HG03342 (cell line): Measurements from ENCODE around the gene LPIN3.

Experiments
- ATAC-seq: cut with Tn5 transposase; IDR thresholded peaks from one replicate; pipeline ENCODE4 v1.9.1; 2021; ENCODE audit warnings: mild to moderate bottlenecking, moderate library complexity; ENCODE audit not compliant: unreplicated experiment

LPIN3 gene

DNA sequence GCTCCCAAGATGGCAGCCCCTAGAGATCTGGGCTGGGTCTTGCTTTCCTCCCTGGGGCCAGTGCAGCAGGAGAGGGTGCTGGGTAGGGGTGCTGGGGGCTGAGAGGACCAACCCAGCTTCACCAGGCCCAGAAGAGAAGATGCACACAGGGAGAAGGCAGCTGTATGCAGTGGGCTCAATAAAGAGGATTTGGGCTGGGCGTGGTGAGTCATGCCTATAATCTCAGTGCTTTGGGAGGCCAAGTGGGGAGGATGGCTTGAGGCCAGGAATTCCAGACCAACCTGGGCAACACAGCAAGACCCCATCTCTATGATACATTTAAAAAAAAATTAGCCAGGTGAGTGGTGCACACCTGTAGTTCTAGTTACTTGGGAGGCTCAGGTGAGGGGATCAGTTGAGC, 51.7 kb downstream of the LPIN3 start:
- no peak for ATAC-seq

DNA sequence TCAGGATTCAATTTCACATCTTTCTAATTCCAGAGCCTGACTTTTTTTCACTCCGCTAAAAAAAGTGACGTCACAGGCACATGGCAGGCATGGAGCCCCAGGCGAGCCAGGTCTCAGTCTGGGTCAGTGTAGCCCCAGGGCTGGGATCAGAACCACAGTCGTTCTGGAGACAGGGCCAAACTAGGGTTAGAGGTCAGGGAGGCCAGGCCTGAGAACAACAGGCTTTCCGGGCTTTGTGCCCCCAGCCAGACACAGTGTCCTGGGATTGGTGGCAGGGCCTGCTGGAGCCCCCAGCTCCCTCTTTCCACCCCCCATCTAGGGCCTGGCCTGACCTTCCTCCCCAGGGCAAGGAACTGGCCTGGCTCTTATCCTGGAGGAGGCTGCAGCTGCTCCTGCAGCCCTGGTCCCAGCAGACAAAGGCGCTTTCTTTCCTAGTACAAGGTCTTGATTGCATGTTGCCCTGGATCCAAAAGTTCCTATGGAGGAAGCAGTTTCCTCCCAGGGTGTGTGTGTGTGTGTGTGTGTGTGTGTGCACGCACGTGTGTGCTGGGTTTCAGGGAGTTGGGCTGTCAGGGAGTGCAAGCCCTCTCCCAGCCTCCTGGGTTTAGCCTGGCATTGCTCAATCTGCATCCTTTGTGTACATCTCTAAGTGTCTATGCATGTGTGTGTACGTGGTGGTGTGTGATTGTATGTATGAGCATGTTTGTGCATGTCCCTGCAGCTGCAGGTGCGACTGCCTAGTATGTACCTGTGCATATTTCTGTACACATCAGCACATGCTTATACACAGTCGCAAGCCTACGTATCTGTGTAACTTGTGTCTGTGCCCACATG, 52.5 kb downstream of the LPIN3 start:
- ATAC-seq = no peak

- no peak for ATAC-seq
Observed at GRCh38 chr20:41393705-41394066, 53.1 kb downstream of the LPIN3 start.

DNA sequence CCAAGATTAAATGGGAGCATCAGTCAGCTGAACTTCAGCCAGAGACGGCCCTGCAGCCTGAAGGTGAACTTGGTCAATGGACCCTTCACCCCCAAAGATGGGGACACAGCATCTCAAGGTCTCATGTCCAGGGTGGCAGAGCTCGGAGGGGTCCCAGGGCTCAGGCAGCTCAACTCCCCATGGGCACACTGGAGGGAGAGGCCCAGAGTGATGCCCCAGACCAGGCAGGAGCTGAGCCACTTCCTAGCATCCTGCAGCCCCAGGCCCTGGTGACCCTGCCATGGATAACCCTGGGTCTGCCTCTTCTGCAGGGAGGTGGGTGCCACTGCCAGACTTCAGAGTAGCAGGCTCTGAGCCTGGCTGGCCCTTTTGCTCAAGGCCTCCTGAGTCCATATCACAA, 53.5 kb downstream of the LPIN3 start:
- ATAC-seq = no peak

DNA sequence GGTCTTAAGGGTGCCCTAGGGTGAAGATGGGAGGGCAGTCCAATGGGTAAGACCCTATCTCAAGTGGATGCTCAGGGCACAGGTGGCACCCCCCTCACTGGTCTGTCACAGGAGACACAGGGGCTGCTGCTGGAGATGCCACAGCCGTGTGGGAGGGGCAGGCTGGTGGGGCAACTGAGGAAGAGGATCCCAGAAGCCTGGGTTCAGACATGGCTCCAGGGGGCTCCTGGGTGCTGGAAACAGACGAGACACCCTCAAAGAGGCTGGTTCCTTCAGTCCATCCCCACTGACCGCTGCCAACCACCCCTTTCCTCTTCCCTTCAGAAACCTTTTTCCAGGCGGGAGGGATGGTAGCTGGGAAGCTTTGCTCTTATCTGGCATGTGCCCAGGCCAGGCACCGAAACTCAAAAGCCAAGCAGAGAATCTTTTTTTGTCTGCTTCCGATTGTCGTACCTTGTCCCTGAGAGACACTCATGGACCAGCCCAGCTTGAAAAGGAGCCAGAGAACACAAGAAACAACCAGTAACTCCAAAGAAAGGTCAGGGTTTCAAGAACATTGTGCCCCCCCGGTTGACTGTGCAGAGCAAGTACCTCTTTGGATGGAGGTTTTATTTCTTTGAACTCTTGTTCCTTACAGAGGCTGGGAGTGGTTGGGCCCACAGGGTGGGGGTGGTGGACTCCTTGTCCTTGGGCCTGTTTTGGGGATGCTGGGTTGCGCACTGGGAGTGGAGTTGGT, 54.5 kb downstream of the LPIN3 start:
- no peak for ATAC-seq

- ATAC-seq = no peak
Observed at GRCh38 chr20:41395667-41396664, 55.3 kb downstream of the LPIN3 start.

- ATAC-seq = no peak
Observed at GRCh38 chr20:41398408-41398807, 57.8 kb downstream of the LPIN3 start.

GRCh38 chr20:41403604-41404003, 63.0 kb downstream of the LPIN3 start:
- ATAC-seq = no peak

DNA sequence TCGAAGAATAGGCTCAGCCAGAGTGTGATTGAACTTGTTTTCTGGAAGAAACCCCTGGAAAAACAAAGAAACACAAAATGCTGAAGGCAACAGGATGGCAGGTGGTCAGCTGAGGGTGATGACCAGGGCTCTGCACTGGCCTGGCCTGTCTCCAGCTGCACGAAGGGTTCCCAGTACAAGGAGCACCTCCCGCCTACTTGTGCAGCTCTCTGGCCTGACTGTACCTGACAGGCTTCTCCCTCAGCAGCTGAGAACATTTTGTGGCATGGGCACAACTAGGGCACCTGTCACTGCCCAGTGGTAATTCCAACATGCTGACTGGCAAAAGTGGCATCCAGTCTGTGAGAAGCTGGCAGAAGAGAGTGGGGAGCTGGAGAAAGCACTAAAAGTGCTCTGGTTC, 64.8 kb downstream of the LPIN3 start:
- no peak for ATAC-seq

- ATAC-seq = no peak
Observed at GRCh38 chr20:41406353-41406752, 65.7 kb downstream of the LPIN3 start.

GRCh38 chr20:41406896-41407444, 66.3 kb downstream of the LPIN3 start:
- no peak for ATAC-seq

GRCh38 chr20:41407607-41408006, 67.0 kb downstream of the LPIN3 start:
- no peak for ATAC-seq

DNA sequence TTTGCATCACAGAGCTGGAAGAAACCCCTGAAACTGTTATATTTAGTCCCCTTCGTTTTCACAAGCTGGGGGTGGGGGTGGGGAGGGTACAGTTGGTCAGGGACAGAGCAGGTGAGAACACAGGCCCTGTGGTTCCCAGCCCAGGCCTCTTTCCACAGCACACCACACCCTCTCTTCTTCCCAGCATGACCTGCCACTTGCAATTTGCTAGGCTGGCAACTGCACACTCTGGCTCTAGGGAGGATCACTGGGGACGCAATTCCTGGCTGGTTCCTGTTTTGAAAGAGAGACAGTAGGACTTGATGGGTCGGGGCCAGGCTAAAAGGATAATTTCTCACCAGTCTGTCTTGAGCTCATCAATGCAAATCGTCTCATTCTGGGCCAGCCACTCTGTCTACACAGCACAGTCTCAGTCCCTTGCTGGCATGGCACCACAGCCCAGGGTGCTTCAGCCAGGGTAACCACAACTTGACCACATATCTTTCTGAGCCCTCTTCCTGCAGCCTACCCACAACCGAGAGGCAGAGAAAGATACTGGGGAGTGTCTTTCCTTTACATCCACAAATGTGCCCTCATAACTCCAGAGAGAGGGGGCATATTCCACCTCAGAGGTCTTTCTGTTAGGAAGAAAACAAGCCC, 67.7 kb downstream of the LPIN3 start:
- ATAC-seq = no peak

- ATAC-seq = no peak
Observed at GRCh38 chr20:41408986-41409385, 68.4 kb downstream of the LPIN3 start.
